GM12874 (cell line): ENCODE results near the gene ATF3.

Experiments
- TF ChIP-seq, protein P1 (sequence below): IDR thresholded peaks from 2 replicates; pipeline ENCODE4 v1.5.1; 2011; ENCODE audit warnings: low read depth, mild to moderate bottlenecking, control low read depth, low read length, moderate library complexity; ENCODE audit not compliant: insufficient read depth

ATF3 gene

DNA sequence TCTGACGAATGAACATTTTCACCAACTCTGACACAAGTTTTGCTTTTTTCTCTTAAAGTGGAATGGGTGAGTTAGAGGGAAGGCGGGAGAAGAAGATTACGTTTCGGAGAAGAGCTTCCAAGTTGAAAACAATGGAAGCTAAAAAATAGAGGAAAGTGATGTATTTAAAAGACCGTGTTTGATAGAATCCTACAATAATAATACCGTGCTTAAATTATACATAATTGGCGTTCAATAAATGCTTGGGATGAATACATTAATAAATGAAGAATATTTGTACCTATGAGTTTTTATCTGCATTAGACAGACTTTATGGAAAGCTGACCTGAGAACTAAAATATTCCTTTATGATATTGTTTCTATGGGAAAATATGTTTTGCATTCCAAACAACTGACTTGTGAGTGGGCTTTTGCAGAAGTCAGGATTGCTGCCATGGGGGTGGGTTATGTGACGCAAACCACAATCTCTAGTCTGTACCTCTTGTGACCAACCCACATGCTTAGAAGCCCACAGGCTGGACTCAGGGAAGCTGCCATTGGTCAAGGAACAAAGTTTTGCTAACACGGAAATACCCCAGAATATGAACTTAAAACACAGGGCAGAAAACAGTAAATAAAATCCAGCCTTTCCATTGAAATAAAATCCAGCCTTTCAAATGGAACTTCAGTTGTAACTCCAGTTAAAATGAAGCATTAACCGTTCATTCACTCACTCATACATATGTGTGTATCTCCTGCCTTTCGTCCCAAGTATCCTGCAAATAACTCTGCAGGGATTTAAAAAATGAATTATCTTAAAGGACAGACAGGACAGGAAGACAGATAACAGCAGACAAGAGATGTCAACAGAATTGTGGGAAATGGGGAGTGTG lies 21.3 kb upstream of the ATF3 start:
- TF ChIP-seq, protein P1, sequence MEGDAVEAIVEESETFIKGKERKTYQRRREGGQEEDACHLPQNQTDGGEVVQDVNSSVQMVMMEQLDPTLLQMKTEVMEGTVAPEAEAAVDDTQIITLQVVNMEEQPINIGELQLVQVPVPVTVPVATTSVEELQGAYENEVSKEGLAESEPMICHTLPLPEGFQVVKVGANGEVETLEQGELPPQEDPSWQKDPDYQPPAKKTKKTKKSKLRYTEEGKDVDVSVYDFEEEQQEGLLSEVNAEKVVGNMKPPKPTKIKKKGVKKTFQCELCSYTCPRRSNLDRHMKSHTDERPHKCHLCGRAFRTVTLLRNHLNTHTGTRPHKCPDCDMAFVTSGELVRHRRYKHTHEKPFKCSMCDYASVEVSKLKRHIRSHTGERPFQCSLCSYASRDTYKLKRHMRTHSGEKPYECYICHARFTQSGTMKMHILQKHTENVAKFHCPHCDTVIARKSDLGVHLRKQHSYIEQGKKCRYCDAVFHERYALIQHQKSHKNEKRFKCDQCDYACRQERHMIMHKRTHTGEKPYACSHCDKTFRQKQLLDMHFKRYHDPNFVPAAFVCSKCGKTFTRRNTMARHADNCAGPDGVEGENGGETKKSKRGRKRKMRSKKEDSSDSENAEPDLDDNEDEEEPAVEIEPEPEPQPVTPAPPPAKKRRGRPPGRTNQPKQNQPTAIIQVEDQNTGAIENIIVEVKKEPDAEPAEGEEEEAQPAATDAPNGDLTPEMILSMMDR: no peak

DNA sequence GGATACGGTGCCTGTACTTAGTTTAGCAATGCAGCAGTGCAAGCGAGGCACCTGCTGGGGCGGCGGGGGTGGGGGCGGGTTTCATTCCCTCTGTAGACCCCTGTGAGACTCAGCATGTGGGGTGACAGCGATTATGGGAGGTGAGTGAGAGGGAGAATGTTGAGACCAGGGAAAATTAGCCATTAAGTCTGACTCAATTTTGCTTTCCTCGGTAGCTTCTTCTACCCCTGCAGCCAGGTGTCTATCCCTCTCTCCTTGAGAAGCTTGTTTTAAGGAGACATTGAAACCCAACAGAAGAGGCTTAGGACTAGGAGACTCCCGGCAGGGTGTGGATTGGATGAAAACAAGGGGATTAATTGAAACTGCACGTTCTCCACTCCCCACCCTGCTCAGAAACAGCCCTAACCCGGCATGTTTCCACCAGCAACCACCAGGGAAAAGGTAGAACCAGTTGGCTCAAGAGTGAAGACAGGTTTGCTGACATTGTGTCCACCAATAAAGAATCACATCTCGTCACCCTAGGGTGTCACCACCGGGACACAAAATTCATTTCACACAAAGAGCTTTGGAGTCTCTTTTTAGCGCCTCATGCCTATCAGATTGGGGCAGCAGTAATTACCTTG lies 20.6 kb upstream of the ATF3 start:
- TF ChIP-seq, protein P1: no peak

GRCh38 chr1:212589446-212589845 lies 19.1 kb upstream of the ATF3 start:
- TF ChIP-seq, protein P1: no peak

- TF ChIP-seq, protein P1: no peak
Measured at GRCh38 chr1:212591922-212592321, 16.6 kb upstream of the ATF3 start.

DNA sequence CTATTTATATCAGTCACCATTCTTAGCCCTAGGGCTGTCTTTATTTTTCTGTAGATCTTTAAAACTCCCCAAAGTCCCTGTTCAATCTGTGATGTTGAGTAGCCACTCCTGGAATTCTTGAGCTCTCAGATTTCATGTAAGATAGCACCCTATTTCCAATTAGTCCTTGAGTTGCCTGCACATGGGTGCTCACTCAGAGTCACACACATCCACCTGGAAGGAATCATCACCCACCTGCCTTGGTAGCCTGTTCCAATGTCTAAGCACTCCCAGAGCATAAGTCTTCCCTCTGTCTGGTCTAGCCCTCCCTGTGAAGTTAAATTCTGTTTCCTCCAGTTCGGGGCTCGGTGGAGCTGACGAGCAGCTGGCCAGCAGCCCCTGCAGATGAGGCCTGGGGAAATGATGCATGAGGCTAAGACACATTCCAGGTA lies 14.7 kb upstream of the ATF3 start:
- TF ChIP-seq, protein P1: no peak

GRCh38 chr1:212594640-212595039 lies 13.9 kb upstream of the ATF3 start:
- TF ChIP-seq, protein P1: no peak

GRCh38 chr1:212595229-212595628 lies 13.3 kb upstream of the ATF3 start:
- TF ChIP-seq, protein P1: no peak
